Endothelial cell of umbilical vein (primary cell): Measurements from ENCODE around the gene CDCP1. TPM values are rescaled to one million over a fixed set of nuclear protein-coding genes. Genes with fewer than 3 reads are reported as not detected.

ENCODE experiments used
- BruUV-seq: library from RNA; stranded (reverse); fragments of 400-500 nt; replicated peaks from 2 replicates; lab custom pipeline; 2021; lab: Mats Ljungman, UMichigan
- CTCF ChIA-PET: fragments of 300-600, 350-600 bp; sonication (Branson Sonifier 250); formaldehyde crosslinking; loops from one replicate; lab custom pipeline; 2021; ENCODE audit warnings: antibody characterized with exemption, inconsistent platforms; lab: Charles Lee
- POLR2A ChIA-PET: fragments of 300-600, 350-600 bp; sonication (Branson Sonifier 250); formaldehyde crosslinking; loops from one replicate; lab custom pipeline; 2021; ENCODE audit warnings: antibody characterized with exemption, inconsistent platforms; lab: Charles Lee
- DNase-seq: peaks from one replicate; pipeline ENCODE4 v3.0.0-alpha.2; 2011; ENCODE audit warnings: low read depth, low spot score
- FAIRE-seq: peaks from 2 replicates; lab custom pipeline; 2011; peaks lifted over from hg19 to GRCh38; lab: Jason Lieb, UNC
- H2AFZ ChIP-seq: 2 replicates; pipeline ENCODE4 v1.6.0; 2012; ENCODE audit warnings: low read depth, low read length, control low read depth, inconsistent platforms
- H3K27ac ChIP-seq: 2 replicates; pipeline ENCODE4 v1.5.1; 2011; ENCODE audit warnings: low read depth, mild to moderate bottlenecking, control low read depth, low read length, moderate library complexity; ENCODE audit not compliant: insufficient read depth
- H3K27me3 ChIP-seq, 2 experiments: 2 replicates each; pipeline versions ENCODE4 v1.6.0 to v1.6.1; 2011; ENCODE audit warnings: low read length in 2 of 2, mixed read lengths in 1 of 2; ENCODE audit not compliant: control insufficient read depth in 2 of 2, insufficient read depth in 2 of 2
- H3K36me3 ChIP-seq, 2 experiments: 2 replicates in 1 of 2; 3 replicates in 1 of 2; pipeline ENCODE4 v1.5.1; 2011; ENCODE audit warnings: low read length in 2 of 2, mild to moderate bottlenecking in 1 of 2, moderate library complexity in 1 of 2; ENCODE audit not compliant: control insufficient read depth in 2 of 2, insufficient read depth in 2 of 2; ENCODE audit errors: extremely low read depth in 1 of 2
- H3K4me1 ChIP-seq: 3 replicates; pipeline ENCODE4 v1.5.1; 2011; ENCODE audit warnings: mild to moderate bottlenecking, low read length; ENCODE audit not compliant: control insufficient read depth, insufficient read depth; ENCODE audit errors: extremely low read depth
- H3K4me2 ChIP-seq: 2 replicates; pipeline ENCODE4 v1.6.1; 2011; ENCODE audit warnings: low read length, control low read depth, mixed read lengths; ENCODE audit not compliant: insufficient read depth
- H3K4me3 ChIP-seq, 3 experiments: fragments of 200-600 bp in 1 of 3; sonication (generic), shearing (Covaris generic) in 1 of 3; replicated peaks in 1 of 3; 2 replicates each; pipeline ENCODE4 v1.5.1; 2011 to 2016; ENCODE audit warnings: control low read depth in 3 of 3, low read length in 3 of 3, mild to moderate bottlenecking in 2 of 3, inconsistent platforms in 1 of 3, low read depth in 1 of 3, moderate library complexity in 1 of 3; ENCODE audit not compliant: insufficient read depth in 1 of 3
- H3K79me2 ChIP-seq: 2 replicates; pipeline ENCODE4 v1.6.0; 2012; ENCODE audit warnings: low read length, inconsistent platforms; ENCODE audit not compliant: control insufficient read depth, insufficient read depth
- H3K9ac ChIP-seq: replicated peaks from 2 replicates; pipeline ENCODE3; 2011; ENCODE audit warnings: low read length, control low read depth; ENCODE audit not compliant: insufficient read depth; ENCODE audit errors: extremely low read depth
- H3K9me1 ChIP-seq: replicated peaks from 3 replicates; pipeline ENCODE4 v1.6.0; 2011; ENCODE audit warnings: mild to moderate bottlenecking, low read length; ENCODE audit not compliant: control insufficient read depth, insufficient read depth; ENCODE audit errors: extremely low read depth
- H3K9me3 ChIP-seq: replicated peaks from 2 replicates; pipeline ENCODE4 v1.5.1; 2012; ENCODE audit warnings: low read length, inconsistent platforms; ENCODE audit not compliant: control insufficient read depth, insufficient read depth
- H4K20me1 ChIP-seq: replicated peaks from 2 replicates; pipeline ENCODE3; 2011; ENCODE audit warnings: mild to moderate bottlenecking, low read length; ENCODE audit not compliant: control insufficient read depth, insufficient read depth; ENCODE audit errors: extremely low read depth
- EZH2 ChIP-seq: IDR thresholded peaks from 2 replicates; pipeline ENCODE4 v1.6.1; 2012; ENCODE audit warnings: borderline replicate concordance, low read depth, mild to moderate bottlenecking, moderate library complexity, low read length, inconsistent platforms; ENCODE audit not compliant: severe bottlenecking
- FOS ChIP-seq: IDR thresholded peaks from 2 replicates; pipeline ENCODE4 v1.6.1; 2011; ENCODE audit warnings: mild to moderate bottlenecking, low read length, moderate library complexity, borderline replicate concordance; ENCODE audit not compliant: insufficient read depth
- GATA2 ChIP-seq: IDR thresholded peaks from 2 replicates; pipeline ENCODE4 v1.7.0; 2011; ENCODE audit warnings: low read depth, mild to moderate bottlenecking, moderate library complexity, mixed read lengths, low read length; ENCODE audit not compliant: insufficient read length, insufficient read depth
- JUN ChIP-seq: IDR thresholded peaks from 2 replicates; pipeline ENCODE4 v1.6.1; 2011; ENCODE audit warnings: borderline replicate concordance, low read depth; ENCODE audit not compliant: insufficient read length, insufficient read depth
- MYC ChIP-seq: IDR thresholded peaks from one replicate; pipeline ENCODE4 v1.6.1; 2011; ENCODE audit warnings: mild to moderate bottlenecking, low read depth, low read length
- POLR2A ChIP-seq: IDR thresholded peaks from 2 replicates; pipeline ENCODE4 v1.6.1; 2012; ENCODE audit warnings: low read depth, mild to moderate bottlenecking, control low read depth, low read length
- POLR2AphosphoS5 ChIP-seq: IDR thresholded peaks from 2 replicates; pipeline ENCODE4 v1.6.1; 2012; ENCODE audit warnings: low read depth, mild to moderate bottlenecking, control low read depth, low read length, moderate library complexity; ENCODE audit not compliant: insufficient read depth
- dilution Hi-C: fragments of 300-500 bp; cut with MboI; formaldehyde crosslinking; loops from one replicate; pipeline ENCODE4 v1.15.0; 2019; ENCODE audit warnings: low sequenced_read_pairs; ENCODE audit not compliant: extremely low pct_ligation_motif_present
- intact Hi-C: fragments of 100-400 bp; cut with micrococcal nuclease; formaldehyde crosslinking; loops from one replicate; pipeline ENCODE4 v1.10.0; 2022
- polyA plus RNA-seq, 4 experiments: library from polyadenylated mRNA; depleted of rRNA in 3 of 4; stranded (reverse) in 3 of 4; unstranded in 1 of 4; fragments of >200 nt; gene quantifications; 2 replicates each; pipeline versions ENCODE4 v1.2.1 to v1.2.3, GENCODE V29; 2011 to 2012; ENCODE audit warnings: missing spikeins in 1 of 4
- total RNA-seq: library from RNA; stranded (reverse); gene quantifications from 2 replicates; pipeline ENCODE4 v1.2.3, GENCODE V29; 2021
- TF ChIP-seq, protein P1 (sequence below), 2 donors: IDR thresholded peaks; 1 replicate in 1 of 2; 2 replicates in 1 of 2; pipeline ENCODE4 v1.5.1; 2011; ENCODE audit warnings: low read length in 2 of 2, mild to moderate bottlenecking in 2 of 2, moderate library complexity in 2 of 2, control low read depth in 1 of 2, inconsistent platforms in 1 of 2, low read depth in 1 of 2; ENCODE audit not compliant: insufficient read depth in 1 of 2; ENCODE audit errors: extremely low read depth in 1 of 2
- TF ChIP-seq, protein P2 (sequence below): IDR thresholded peaks from 2 replicates; pipeline ENCODE4 v1.6.1; 2011; ENCODE audit not compliant: insufficient read depth, insufficient read length

The CDCP1 gene
- total and polyA plus RNA-seq, 2 donors (not counting 3 experiments of a cell fraction or from before 2014, with no cell fraction given): 0.01 to 0.22 TPM

DNA sequence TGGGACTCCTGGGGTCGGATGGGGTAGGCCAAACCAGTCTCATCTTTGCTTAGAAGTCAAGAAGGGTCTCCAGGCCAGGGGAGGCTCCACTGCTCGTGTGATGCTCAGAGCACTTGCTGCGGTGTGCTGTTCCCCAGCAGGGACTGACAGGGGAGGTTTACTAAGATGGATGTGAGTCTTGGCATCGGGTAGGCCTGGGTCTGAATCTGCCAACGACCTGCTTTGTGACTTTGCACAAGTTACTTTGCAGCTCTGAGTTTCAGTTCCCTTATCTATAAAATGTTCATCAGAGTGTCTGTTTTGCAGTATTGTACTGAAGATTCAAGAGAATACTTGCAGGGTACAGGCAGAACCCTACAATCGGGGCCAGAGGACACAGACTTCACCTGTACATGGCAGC is 17.3 kb upstream of the CDCP1 start:
- dilution Hi-C loops: no loop called here

More for the DNA sequence above, 17.3 kb upstream of the CDCP1 start:
- intact Hi-C loops: no loop called here
- Histone ChIP-seq H3K4me3 (no peak overlapping the region), H3K9me3 (no peaks in the 10 kb centered on the region), H3K9ac (no peak overlapping the region), H3K4me1 (peaks cover 22% of the 10 kb centered on the region), H3K79me2 (no peaks in the 10 kb centered on the region), H3K4me2 (no peak overlapping the region), H3K27ac (no peak overlapping the region), H3K27me3 (peaks cover 0 to 2% of the 10 kb centered on the region in 2 experiments), H3K36me3 (no peaks in the 10 kb centered on the region), H2AFZ (no peak overlapping the region), H4K20me1 (no peaks in the 10 kb centered on the region), H3K9me1 (no peaks in the 10 kb centered on the region)
- no peak for FAIRE-seq
- no TSS peak for BruUV-seq
- POLR2A ChIA-PET: no interaction called here
- CTCF ChIA-PET: no interaction called here
- TF ChIP-seq, protein P1, sequence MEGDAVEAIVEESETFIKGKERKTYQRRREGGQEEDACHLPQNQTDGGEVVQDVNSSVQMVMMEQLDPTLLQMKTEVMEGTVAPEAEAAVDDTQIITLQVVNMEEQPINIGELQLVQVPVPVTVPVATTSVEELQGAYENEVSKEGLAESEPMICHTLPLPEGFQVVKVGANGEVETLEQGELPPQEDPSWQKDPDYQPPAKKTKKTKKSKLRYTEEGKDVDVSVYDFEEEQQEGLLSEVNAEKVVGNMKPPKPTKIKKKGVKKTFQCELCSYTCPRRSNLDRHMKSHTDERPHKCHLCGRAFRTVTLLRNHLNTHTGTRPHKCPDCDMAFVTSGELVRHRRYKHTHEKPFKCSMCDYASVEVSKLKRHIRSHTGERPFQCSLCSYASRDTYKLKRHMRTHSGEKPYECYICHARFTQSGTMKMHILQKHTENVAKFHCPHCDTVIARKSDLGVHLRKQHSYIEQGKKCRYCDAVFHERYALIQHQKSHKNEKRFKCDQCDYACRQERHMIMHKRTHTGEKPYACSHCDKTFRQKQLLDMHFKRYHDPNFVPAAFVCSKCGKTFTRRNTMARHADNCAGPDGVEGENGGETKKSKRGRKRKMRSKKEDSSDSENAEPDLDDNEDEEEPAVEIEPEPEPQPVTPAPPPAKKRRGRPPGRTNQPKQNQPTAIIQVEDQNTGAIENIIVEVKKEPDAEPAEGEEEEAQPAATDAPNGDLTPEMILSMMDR (IDR thresholded peaks at IDR 0.05; ENCODE audit: extremely low read depth in 1 of 2, insufficient read depth in 1 of 2, low read depth in 1 of 2, low read length in 2 of 2): no peak
- TF ChIP-seq GATA2: no peak
- no peak for TF ChIP-seq FOS
- TF ChIP-seq EZH2: no peak
- TF ChIP-seq JUN: no peak
- TF ChIP-seq POLR2AphosphoS5: no peak
- TF ChIP-seq MYC: no peak
- TF ChIP-seq POLR2A: no peak
- TF ChIP-seq, protein P2, sequence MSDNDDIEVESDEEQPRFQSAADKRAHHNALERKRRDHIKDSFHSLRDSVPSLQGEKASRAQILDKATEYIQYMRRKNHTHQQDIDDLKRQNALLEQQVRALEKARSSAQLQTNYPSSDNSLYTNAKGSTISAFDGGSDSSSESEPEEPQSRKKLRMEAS: no peak
- no peak for DNase-seq
